ENCODE measurements around the gene CHD5. TPM values are rescaled to one million over a fixed set of nuclear protein-coding genes. Genes with fewer than 3 reads are reported as not detected.

Gene CHD5
- polyA plus RNA-seq, 1 donor from 2014 or later: 22.0 TPM

- Histone ChIP-seq H3K9ac (ENCODE audit: low read length) (no peak overlapping the region), H3K9me2 (ENCODE audit: insufficient read depth, low read length) (no peaks in the 10 kb centered on the region), H3F3A (ENCODE audit: insufficient read depth, low read length, poor library complexity, severe bottlenecking) (no peaks in the 10 kb centered on the region), H3K36me3 (ENCODE audit: insufficient read depth, low read length) (no peaks in the 10 kb centered on the region), H3K9me3 (ENCODE audit: low read length) (no peaks in the 10 kb centered on the region), H3K79me2 (replicated peaks; ENCODE audit: insufficient read depth, low read length) (no peaks in the 10 kb centered on the region), H4K20me1 (ENCODE audit: insufficient read depth) (no peaks in the 10 kb centered on the region), H3K4me3 (ENCODE audit: low read length) (no peak overlapping the region), H3K4me2 (ENCODE audit: low read length) (no peak overlapping the region), H3K27me3 (ENCODE audit: insufficient read depth, low read depth, low read length) (no peaks in the 10 kb centered on the region), H3K27ac (ENCODE audit: low read length) (no peak overlapping the region), H2AFZ (ENCODE audit: low read depth, low read length) (no peak overlapping the region)
- TF ChIP-seq MXI1 (conservative IDR thresholded peaks at IDR 0.05; ENCODE audit: poor library complexity, severe bottlenecking): no peak
- TF ChIP-seq CTCF (IDR thresholded peaks at IDR 0.05; ENCODE audit: poor library complexity, severe bottlenecking): no peak
- TF ChIP-seq EP300 (conservative IDR thresholded peaks at IDR 0.05; ENCODE audit: poor library complexity, severe bottlenecking): no peak
- no peak for TF ChIP-seq REST (IDR thresholded peaks at IDR 0.05; ENCODE audit: borderline replicate concordance)
- TF ChIP-seq RAD21 (conservative IDR thresholded peaks at IDR 0.05): no peak
- TF ChIP-seq SMC3 (conservative IDR thresholded peaks at IDR 0.05; ENCODE audit: poor library complexity): no peak
- no peak for TF ChIP-seq EZH2 (IDR thresholded peaks at IDR 0.05; ENCODE audit: borderline replicate concordance, insufficient read depth, low read length, poor library complexity, severe bottlenecking)
- TF ChIP-seq TAF1 (IDR thresholded peaks at IDR 0.05; ENCODE audit: low read depth): no peak
- no peak for TF ChIP-seq POLR2AphosphoS5 (IDR thresholded peaks at IDR 0.05)
Observed at GRCh38 chr1:6093071-6093470, 87.0 kb downstream of the CHD5 start.

- Histone ChIP-seq H3K27me3 (ENCODE audit: insufficient read depth, low read depth, low read length) (no peaks in the 10 kb centered on the region), H2AFZ (ENCODE audit: low read depth, low read length) (no peak overlapping the region), H3K4me2 (ENCODE audit: low read length) (no peak overlapping the region), H3K27ac (ENCODE audit: low read length) (no peak overlapping the region), H3K9ac (ENCODE audit: low read length) (no peak overlapping the region), H3K36me3 (ENCODE audit: insufficient read depth, low read length) (no peaks in the 10 kb centered on the region), H3K9me3 (ENCODE audit: low read length) (no peaks in the 10 kb centered on the region), H3K9me2 (ENCODE audit: insufficient read depth, low read length) (no peaks in the 10 kb centered on the region), H3K79me2 (replicated peaks; ENCODE audit: insufficient read depth, low read length) (no peaks in the 10 kb centered on the region), H3K4me3 (ENCODE audit: low read length) (no peak overlapping the region), H4K20me1 (ENCODE audit: insufficient read depth) (no peaks in the 10 kb centered on the region), H3F3A (ENCODE audit: insufficient read depth, low read length, poor library complexity, severe bottlenecking) (no peaks in the 10 kb centered on the region)
- TF ChIP-seq POLR2AphosphoS5 (IDR thresholded peaks at IDR 0.05) (no peak), EZH2 (IDR thresholded peaks at IDR 0.05; ENCODE audit: borderline replicate concordance, insufficient read depth, low read length, poor library complexity, severe bottlenecking) (no peak), SMC3 (conservative IDR thresholded peaks at IDR 0.05; ENCODE audit: poor library complexity) (no peak)
Observed at GRCh38 chr1:6092211-6092610, 87.9 kb downstream of the CHD5 start.

DNA sequence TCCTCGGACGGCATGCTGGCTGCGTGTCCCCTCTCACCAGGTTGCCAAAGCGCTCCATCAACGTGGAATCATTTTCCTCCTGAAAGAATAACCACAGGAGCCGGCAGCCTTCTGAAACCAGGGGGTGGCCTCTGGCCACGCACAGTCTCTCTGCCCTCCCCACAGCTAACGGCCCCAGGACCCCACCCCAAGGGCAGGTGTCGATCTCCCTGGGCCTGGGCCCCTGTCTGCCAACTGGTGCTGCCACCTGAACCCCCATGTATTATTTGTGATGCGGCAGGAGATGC, 88.4 kb downstream of the CHD5 start:
- TF ChIP-seq POLR2AphosphoS5 (IDR thresholded peaks at IDR 0.05) (no peak), MXI1 (conservative IDR thresholded peaks at IDR 0.05; ENCODE audit: poor library complexity, severe bottlenecking) (no peak), CTCF (IDR thresholded peaks at IDR 0.05; ENCODE audit: poor library complexity, severe bottlenecking) (no peak)

More for the DNA sequence above, 88.4 kb downstream of the CHD5 start:
- no peaks in the 10 kb centered on the region for H3K27me3 ChIP-seq (ENCODE audit: insufficient read depth, low read depth, low read length)
- H2AFZ ChIP-seq (ENCODE audit: low read depth, low read length): no peak overlapping the region
- no peaks in the 10 kb centered on the region for H3F3A ChIP-seq (ENCODE audit: insufficient read depth, low read length, poor library complexity, severe bottlenecking)
- no peak overlapping the region for H3K27ac ChIP-seq (ENCODE audit: low read length)
- H3K9ac ChIP-seq (ENCODE audit: low read length): no peak overlapping the region
- H3K79me2 ChIP-seq (replicated peaks; ENCODE audit: insufficient read depth, low read length): no peaks in the 10 kb centered on the region
- H3K4me2 ChIP-seq (ENCODE audit: low read length): no peak overlapping the region
- no peaks in the 10 kb centered on the region for H3K9me2 ChIP-seq (ENCODE audit: insufficient read depth, low read length)
- H3K36me3 ChIP-seq (ENCODE audit: insufficient read depth, low read length): no peaks in the 10 kb centered on the region
- no peaks in the 10 kb centered on the region for H3K9me3 ChIP-seq (ENCODE audit: low read length)
- H3K4me3 ChIP-seq (ENCODE audit: low read length): no peak overlapping the region
- H4K20me1 ChIP-seq (ENCODE audit: insufficient read depth): no peaks in the 10 kb centered on the region

Data from neural cell (in vitro differentiated cells).